Epithelial cell of esophagus (primary cell): ENCODE data around the gene SLC9A5.

ENCODE experiments used
- DNase-seq: peaks from one replicate; pipeline ENCODE4 v3.0.0; 2010; ENCODE audit warnings: low read depth
- H3K4me3 ChIP-seq: 2 replicates; pipeline ENCODE4 v1.5.1; 2011; ENCODE audit warnings: mild to moderate bottlenecking, low read length, control low read depth
- CTCF ChIP-seq: IDR thresholded peaks from 2 replicates; pipeline ENCODE4 v1.5.1; 2011; ENCODE audit warnings: low read depth, mild to moderate bottlenecking, low read length, control low read depth, inconsistent platforms; ENCODE audit not compliant: insufficient read depth; ENCODE audit errors: missing control alignments

Gene SLC9A5

GRCh38 chr16:67202426-67202825, 46.4 kb upstream of the SLC9A5 start:
- no peak for DNase-seq
- TF ChIP-seq CTCF, result no peak
- no peak overlapping the region for H3K4me3 ChIP-seq

DNA sequence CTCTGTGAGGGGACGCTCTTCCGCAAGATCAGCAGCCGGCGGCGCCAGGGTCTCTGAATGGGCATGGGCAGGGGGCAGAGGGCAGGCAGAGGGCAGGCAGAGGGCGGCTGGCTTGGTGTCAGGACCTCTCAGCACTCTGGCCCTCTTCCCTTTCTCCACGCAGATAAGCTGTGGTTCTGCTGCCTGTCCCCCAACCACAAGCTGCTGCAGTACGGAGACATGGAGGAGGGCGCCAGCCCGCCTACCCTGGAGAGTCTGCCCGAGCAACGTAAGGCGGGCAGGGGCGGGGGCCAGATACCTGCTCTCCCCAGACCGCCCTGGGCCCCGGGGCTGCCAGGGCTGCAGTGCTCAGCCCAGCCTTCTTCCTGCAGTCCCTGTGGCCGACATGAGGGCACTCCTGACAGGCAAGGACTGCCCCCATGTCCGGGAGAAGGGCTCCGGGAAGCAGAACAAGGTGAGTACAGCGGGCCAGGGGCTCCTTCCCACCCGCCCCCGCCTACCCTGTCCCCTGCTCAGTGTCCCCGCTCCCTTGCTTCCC, 45.8 kb upstream of the SLC9A5 start:
- no peak overlapping the region for H3K4me3 ChIP-seq
- TF ChIP-seq CTCF, result no peak
- DNase-seq, result no peak

DNA sequence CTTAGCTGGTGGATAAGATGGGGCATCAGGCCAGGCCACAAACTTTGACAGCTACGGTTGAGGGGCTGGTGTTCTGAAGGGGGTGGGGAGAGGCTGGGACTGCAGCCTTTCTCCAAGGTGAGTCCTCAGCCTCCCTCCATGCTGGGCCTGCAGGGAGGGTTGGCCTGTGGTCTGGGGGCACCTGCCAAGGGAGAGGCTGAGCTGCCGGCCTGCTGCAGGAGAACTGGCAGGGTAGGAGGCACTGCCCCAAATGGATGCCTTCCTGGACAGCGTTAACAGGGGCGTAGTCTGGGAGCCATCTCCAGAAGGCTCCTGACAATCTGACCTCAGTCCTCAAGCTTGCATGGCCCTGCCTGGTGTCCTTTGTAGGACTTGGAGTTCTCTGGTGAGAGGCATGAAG, 44.7 kb upstream of the SLC9A5 start:
- no peak overlapping the region for H3K4me3 ChIP-seq
- TF ChIP-seq CTCF, result no peak
- no peak for DNase-seq

GRCh38 chr16:67206129-67206837, 42.5 kb upstream of the SLC9A5 start:
- H3K4me3 ChIP-seq, result no peak overlapping the region
- no peak for DNase-seq
- TF ChIP-seq CTCF, result no peak

GRCh38 chr16:67206838-67207248, 41.9 kb upstream of the SLC9A5 start:
- DNase-seq, result peak; percentile 59
- TF ChIP-seq CTCF, result no peak
- no peak overlapping the region for H3K4me3 ChIP-seq

GRCh38 chr16:67207249-67208091, 41.3 kb upstream of the SLC9A5 start:
- TF ChIP-seq CTCF, result no peak
- DNase-seq, result peak; percentile 73

More at GRCh38 chr16:67207249-67208091, 41.3 kb upstream of the SLC9A5 start:
- no peak overlapping the region for H3K4me3 ChIP-seq
